Ovary (tissue), 3 donors: Measurements from ENCODE around the gene GPR17.

Source experiments
- CTCF ChIP-seq, 3 donors: fragments of 450-650 bp in 2 of 3; fragments of 200-600 bp in 1 of 3; IDR thresholded peaks; one replicate each; pipeline versions ENCODE4 v1.5.1 to v1.8.0; 2016 to 2022; ENCODE audit warnings: antibody characterized with exemption in 3 of 3, mild to moderate bottlenecking in 1 of 3
- POLR2A ChIP-seq: fragments of 450-650 bp; IDR thresholded peaks from one replicate; pipeline ENCODE4 v1.6.1; 2017; ENCODE audit warnings: antibody characterized with exemption, mild to moderate bottlenecking, moderate library complexity
- donor health status: DM: no; HTN: no; CAD: no.

- TF ChIP-seq CTCF (IDR thresholded peaks at IDR 0.05) (no peak), POLR2A (no peak)
These were observed 27.3 kb upstream of the GPR17 start for GRCh38 chr2:127618551-127619202.
